ENCODE data around the gene DOCK8.

GRCh38 chr9:405341-405740 is 190.7 kb downstream of the DOCK8 start:
- TF ChIP-seq EZH2 (IDR thresholded peaks at IDR 0.05; ENCODE audit: insufficient read depth, low read length) (no peak), CTCF (IDR thresholded peaks at IDR 0.05; ENCODE audit: insufficient read depth, low read depth, low read length) (no peak)
